Testis (tissue), 2 donors: ENCODE results near the gene ZBTB7C.

ENCODE experiments used
- POLR2A ChIP-seq: fragments of 450-650 bp; IDR thresholded peaks from one replicate; pipeline ENCODE4 v1.6.1; 2017; ENCODE audit warnings: antibody characterized with exemption, mild to moderate bottlenecking, moderate library complexity
- TF ChIP-seq, protein P1 (sequence below), 3 experiments: fragments of 450-650 bp in 2 of 3; fragments of 200-600 bp in 1 of 3; sonication (generic) in 1 of 3; IDR thresholded peaks; one replicate each; pipeline ENCODE4 v1.5.1; 2016 to 2019; ENCODE audit warnings: antibody characterized with exemption in 3 of 3, mild to moderate bottlenecking in 2 of 3, moderate library complexity in 1 of 3

DNA sequence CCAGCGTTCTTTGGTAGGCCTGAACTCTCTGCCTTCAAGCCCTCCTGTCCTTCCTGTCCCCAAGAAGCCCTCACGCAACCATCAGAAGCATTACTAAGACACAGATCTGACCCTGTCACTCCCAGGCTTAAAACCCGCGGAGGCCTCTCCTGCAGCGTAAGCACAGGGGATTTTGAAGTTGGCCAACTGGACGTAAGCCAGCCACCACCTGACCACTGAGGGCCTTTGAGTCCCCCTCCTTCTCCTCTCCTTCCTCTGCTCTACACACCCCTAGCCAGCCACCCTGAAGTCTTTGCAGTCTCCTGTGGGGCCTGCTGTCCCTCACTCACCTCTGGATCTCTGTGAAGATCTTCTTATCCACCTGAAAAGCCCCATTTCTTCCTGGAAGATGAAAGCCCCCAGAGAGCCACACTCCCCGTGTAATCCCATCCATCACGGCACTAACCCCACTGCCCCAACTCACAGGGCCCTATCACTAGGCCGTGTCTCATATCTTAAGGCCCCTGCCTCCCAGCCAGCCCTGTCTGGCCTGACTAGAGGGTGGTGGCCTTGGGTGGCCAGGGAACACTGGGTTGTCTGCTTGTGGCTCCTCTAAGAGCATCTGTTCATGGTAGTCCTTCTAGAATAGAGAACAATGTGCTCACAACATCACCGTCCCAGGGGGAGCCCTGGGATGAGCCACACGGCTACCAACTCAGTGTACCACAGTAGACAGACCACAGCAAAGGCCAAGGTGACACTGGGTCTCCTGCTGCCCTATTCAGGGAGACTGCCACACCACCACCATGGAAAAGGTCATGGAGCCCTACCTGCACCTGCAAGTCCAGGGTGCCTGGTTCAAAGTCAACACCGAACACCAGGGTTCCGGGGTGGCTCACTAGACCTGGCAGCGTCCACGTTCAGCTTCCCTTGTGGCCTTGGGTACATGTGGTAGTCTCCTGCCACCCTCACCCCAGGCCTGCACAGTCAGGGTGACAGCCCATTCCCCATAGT lies 191.6 kb downstream of the ZBTB7C start:
- TF ChIP-seq, protein P1, sequence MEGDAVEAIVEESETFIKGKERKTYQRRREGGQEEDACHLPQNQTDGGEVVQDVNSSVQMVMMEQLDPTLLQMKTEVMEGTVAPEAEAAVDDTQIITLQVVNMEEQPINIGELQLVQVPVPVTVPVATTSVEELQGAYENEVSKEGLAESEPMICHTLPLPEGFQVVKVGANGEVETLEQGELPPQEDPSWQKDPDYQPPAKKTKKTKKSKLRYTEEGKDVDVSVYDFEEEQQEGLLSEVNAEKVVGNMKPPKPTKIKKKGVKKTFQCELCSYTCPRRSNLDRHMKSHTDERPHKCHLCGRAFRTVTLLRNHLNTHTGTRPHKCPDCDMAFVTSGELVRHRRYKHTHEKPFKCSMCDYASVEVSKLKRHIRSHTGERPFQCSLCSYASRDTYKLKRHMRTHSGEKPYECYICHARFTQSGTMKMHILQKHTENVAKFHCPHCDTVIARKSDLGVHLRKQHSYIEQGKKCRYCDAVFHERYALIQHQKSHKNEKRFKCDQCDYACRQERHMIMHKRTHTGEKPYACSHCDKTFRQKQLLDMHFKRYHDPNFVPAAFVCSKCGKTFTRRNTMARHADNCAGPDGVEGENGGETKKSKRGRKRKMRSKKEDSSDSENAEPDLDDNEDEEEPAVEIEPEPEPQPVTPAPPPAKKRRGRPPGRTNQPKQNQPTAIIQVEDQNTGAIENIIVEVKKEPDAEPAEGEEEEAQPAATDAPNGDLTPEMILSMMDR (IDR thresholded peaks at IDR 0.05) = no peak
- TF ChIP-seq POLR2A = no peak
